ENCODE results near the gene NAPSA.
"Not testable (repeated sequence)": the region's sequence is repeated elsewhere in the genome, so short reads cannot be mapped to it uniquely, and the experiment has no call there.

NAPSA gene

DNA sequence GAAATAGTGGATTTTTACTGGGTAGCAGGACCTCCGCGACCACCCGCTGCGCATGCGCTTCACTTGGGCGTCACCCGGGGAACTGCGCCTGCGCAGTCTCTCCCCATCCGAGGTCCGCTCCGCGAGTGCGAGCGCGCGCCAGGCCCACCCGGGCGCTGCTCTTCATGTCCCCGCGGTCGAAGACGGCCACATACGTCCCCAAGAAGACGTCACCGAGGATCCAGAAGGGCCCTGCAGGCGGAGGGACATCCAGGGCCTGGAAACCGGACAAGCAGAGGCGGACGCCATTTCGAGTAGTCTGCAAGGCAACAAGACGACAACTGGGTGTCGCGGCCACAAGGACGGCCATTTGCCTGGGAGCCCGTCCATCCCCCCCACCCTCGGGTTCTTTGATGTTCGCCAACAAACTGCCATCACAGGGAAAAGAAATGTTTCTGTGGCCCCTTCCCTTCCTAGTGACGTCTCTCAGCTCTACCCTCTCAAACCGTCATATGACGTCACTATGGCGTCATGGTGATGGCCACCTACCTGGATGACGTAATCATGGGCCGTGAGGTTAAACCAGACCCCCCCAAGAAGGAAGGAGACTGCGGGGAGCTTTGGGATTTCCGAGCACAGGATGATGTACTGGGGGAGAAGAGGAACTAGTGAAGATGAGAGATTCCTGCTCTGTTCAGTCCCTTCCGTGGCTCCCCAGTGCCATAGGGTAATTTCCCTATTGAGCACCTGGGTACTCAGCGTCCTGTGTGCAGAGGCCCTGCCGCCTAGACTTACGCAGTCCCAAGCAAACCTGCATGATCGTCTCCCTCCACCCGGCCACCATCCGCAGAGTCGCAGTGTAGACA is 6.7 kb downstream of the NAPSA start:
- DNase-seq: no peak

DNA sequence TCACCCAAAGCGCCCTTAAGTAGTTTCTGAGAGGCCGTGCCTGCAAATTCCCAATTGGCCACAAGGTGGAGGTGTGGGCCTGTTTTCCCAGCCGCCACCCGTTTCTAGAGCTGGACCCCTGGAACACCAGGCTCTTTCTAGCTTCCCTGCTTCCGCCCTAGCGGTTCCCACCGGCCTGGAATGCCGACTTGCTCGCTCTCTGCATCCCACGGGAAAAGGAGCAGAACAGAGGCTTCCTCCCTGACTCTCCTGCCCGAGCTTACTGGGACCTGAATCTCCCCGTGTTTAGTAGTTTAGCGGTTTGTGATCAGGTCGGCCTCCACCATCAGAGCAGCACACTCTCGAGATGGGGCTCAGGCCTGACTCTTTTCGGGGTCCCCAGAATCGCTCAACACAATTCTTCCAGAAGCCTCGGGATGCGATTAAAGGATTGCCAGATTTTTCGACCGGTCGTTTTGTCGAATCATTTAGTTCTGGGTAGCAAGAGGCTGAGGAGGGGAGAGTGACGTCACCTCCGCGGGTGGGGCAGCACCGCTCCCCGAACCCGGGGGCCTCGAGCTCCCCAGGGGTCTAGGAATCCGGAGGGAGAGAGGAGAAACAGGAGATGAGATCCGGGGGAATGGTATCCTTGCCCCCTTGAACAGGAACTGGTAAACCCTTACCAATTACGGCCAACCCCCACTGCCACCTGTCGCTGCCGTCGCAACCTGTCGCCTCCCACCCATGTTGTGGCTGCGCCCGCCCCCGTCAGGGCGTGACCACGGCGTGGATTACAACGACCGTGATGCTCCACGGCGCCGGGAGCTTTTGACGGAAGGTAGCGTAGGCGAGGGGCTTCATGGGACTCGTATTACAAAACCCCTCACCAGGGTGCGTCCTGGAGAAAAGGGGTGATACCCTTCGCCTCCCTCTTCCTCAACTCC is 8.0 kb downstream of the NAPSA start:
- no peak for DNase-seq

DNA sequence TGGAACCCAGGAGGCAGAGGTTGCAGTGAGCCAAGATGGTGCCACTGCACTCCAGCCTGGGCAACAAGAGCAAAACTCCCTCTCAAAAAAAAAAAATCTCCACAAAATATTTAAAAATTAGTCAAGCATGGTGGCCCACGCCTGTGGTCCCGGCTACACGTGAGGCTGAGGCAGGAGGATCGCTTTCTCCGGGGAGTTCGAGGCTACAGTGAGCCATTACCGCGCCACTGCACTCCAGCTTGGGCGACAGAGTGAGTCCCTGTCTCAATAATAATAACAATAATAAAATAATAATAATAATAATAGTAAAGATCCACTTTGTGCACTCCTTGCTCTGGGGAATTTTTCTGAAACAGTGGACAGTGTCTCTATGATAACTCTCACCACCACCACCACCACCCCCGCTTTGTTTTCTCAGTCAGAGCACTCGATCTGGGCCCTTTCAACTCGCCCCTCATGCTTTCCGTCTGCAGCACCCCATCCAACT is 8.7 kb downstream of the NAPSA start:
- no peak for DNase-seq

DNA sequence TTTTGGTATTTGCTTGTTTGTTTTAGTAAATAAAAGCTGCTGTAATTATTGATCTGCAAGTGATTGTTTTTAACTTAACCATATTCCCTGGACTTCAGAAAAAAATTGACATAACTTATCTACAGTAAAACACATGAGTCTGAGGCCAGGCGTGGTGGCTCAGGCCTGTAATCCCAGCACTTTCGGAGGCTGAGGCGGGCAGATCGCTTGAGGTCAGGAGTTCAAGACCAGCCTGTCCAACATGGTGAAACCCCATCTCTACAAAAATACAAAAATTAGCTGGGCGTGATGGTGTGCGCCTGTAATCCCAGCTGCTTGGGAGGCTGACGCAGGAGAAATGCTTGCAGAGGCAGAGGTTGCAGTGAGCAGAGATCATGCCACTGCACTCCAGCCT is 12.0 kb downstream of the NAPSA start:
- not testable (repeated sequence) for DNase-seq

DNA sequence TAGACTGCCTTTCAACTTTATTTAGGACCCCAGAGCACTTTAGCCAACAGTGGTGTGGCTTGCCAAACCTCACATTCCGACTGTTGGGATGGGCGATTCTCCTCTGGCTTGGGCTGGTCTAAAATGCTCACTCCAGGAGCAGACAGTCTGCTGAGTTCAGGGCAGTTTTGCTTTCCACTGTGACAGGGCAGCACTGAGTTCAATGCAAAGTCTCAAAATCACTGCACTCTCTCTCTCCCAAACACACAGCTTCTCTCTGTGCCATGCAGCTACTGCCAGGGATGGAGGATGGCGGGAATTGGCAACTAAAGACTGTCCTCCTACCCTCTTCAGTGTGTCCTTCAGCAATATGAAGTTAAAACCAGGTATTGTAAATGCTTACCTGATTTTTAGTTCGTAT is 13.2 kb downstream of the NAPSA start:
- DNase-seq: no peak

DNA sequence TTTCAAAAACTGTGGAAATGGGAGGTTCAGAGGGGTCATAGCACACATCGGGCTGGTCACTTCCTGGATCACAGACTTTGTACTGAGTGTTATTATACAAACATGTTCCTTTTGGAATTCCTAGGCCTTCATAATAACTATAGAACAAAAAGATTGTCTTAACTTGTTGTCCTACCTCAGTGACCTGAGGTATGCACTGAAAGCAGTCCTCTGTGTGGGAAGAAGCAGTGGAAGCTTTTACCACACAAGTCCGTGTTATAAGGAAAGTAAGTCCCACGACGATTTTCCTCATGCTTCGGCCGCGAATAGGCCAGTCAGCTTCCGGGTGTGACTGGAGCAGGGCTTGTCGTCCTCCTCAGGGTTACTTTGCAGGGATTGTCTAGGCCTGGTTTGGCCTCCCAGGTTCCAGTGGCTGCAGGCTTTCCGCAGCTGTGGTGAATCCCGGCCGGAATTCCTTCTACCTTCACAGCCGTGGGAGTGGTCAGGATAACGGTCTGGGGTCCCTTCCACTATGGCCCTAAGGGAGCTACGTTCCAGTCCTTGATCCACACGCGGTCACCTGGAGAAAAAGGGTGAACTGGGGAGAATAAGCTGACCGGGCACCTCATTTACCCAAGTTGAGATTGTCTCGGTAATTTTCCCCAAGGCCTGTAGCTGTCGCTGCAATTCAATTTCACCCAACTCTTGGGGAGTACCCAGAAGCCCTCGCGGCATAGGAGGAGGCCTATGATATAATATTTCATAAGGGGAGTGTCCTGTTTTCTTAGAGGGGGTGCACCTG is 16.0 kb downstream of the NAPSA start:
- DNase-seq: no peak

DNA sequence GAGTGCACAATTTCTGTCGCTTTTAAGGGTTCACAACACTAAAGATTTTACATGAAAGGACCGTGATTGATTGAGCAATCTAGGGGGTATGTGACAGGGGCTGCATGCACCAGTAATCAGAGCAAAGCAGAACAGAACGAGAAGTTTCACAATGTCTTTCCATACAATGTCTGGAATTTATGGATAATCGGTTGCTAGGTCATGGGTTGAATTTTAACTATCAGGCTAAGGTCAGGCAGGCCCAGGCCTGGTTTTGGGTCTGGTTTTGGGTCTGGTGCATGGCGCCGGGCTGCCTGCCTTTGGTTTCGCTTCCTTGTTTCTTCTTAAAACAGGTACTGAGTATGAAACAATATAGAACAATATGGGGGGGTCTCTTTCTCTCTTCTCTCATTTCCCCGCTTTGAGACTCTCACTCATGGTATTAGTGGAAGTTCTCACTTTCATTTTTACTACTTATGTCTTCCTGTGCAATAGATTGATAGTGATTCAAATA is 18.3 kb downstream of the NAPSA start:
- not testable (repeated sequence) for DNase-seq

DNA sequence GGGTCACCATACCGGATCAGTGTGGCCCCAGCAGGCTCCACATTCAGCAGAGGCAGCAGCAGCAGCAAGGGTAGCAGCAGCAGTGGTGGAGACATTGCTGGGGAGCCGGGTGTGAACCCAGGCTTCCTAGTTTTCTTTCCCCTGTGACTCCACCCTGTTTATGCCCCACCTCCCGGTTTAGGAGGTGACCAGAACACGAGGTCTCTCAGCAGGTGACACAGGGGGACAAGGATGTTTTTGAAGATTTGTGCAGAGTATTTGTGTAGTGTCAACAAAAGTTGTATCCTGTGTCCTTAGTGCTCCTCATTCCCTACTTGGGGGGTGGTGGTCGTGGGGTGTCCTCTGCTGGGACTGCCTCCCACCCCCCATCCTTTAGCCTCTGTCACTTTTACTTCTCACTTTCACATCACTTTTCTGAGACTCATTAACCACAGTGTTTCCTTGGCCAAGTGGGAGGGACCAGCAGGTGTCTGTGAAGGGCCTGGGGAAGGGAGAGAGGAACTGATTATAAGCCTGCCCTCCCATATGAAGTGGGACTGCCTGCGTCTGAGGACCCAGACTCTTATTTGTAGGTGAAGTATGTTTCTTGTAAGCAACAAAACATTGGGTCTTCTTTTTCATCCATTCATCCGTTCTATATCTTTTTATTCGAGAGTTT is 20.6 kb downstream of the NAPSA start:
- no peak for DNase-seq

DNA sequence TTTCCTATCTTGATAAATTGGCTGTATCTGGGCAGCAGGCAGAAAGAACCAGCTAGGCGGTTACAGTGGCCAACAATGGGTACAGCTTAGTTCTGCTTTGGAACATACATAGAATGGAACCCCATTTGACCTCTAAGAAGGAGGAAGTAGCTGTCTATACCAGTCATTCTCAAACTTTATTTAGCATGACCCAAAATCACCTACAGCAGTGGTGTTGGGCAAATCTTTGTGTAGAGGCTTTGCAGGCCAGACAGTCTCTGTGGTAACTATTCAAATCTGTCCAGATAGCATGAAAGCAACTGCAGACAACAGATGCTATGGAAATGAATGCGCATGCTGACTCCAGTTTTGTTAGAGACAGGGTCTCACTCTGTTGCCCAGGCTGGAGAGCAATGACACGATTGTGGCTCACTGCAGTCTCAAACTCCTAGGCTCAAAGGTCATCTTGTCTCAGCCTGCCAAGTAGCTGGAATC is 24.3 kb downstream of the NAPSA start:
- no peak for DNase-seq

DNA sequence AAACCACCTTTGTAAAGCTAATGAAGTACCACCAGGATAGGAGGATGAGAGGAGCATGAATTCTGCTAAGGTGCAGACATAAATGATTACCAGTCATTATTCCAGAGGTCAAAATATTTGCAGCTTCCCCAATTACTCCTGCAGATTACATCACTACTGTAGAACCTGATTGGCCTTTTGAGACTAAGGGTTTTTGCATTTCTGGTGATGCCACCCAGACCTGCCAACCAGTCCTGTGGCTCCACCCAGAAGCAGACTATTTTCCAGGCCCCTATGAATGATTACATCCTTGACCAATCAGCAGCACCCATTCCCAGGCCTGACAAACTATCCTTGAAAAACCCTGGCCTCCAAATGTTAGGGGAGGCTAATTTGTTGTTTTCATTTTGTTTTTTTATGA is 25.1 kb downstream of the NAPSA start:
- DNase-seq: no peak

DNA sequence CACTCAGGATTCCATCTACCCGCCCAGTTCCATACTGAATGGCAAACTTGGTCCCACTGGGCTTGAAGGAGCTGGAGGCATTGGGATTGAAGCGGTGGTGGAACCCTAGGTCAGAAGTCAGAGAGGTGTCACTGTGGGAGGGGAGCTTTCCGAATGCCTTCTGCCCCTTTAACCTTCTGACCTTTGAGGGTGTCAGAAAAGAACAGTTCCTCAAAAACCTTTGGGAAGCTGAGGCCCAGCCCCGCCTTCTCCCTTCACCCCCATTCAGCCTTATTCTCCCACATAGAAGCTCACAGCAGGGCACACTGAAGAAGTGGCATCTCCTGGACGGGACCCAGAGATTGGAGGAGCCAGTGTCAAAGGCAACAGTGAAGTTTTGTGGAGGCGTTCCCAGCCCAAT is 28.4 kb downstream of the NAPSA start:
- DNase-seq: not testable (repeated sequence)

DNA sequence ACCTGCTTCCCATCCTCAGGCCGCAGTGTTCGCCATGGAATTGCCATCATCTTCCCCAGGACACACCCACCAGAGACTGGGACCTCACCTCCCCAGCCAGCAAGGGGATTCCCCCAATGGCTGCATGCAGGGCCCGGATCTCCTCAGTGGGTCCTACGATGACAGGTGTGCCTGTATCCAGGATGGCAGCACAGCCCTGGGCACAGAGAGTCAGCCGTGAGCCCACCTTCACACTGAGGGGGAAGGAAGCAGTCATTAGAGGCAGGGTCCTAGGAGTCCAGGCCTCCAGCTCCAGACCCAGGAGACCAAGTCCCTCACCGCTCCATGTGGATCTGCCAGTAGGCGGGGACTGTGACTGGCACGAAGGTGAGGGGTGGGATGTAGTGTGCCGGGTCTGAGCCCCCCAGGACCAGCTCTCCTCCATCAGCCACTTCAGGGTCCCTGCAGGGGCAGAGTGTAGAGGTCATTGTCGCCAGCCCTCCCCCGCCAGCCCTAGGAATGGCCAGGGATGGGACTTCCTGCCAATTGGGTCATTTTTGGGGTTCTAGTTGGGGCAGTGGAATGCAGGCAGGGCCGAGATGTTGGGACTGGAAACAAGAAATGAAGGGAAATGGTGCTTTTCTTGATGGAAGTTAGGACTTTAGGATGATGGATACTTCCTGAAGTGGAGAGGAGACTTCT is 30.6 kb downstream of the NAPSA start:
- no peak for DNase-seq

DNA sequence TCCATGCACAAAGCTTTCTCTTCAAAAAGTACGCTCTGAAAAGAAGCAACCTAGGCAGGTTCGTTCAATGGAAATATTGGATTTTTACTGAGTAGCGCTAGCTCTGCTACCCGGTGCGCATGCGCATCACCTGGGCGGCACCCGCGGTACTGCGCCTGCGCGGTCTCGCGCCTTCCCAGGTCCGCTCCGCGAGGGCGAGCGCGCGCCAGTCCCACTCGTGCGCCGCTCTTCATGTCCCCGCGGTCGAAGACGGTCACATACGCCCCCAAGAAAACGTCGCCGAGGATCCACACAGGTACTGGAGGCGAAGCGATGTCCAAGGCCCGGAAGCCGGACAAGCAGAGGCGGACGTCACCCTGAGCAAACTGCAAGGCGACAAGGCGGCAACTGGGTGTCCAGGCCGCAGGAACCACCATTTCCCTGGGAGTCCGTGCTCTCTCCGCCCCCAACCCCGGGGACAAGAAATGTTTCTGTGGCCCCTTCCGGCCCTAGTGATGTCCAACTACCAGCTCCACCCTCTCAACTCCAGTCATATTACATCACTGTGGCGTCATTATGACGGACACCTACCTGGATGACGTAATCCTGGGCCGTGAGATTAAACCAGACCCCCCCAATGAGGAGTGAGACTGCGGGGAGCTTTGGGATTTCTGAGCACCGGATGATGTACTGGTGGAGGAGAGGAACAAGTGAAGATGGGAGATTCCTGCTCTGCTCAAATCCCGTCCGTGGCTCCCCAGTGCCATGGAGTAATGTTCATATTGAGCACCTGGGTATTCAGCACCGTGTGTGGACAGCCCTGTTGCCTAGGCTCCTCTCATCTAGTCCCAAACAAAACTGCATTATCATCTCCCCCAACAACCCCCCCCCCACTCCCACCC is 31.5 kb downstream of the NAPSA start:
- DNase-seq: no peak

DNA sequence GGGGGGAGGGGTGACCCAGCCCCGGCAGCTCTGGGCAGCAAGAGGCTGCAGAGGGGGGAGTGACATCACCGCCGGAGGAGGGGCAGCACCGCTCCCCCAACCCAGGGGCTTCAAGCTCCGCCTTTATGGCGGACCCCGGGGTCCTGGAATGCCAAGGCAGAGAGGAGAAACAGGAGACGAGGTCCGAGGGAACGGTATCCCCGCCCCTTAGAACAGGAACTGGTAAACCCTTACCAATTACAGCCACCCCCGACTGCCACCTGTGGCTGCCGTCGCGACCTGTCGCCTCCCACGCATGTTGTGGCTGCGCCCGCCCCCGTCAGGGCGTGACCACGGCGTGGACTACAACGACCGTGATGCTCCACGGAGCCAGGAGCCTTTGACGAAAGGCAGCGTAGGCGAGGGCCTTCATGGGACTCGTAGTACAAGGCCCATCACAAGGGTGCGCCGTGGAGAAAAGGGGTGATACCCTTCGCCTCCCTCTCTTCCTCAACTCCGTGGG is 32.2 kb downstream of the NAPSA start:
- DNase-seq: no peak

DNA sequence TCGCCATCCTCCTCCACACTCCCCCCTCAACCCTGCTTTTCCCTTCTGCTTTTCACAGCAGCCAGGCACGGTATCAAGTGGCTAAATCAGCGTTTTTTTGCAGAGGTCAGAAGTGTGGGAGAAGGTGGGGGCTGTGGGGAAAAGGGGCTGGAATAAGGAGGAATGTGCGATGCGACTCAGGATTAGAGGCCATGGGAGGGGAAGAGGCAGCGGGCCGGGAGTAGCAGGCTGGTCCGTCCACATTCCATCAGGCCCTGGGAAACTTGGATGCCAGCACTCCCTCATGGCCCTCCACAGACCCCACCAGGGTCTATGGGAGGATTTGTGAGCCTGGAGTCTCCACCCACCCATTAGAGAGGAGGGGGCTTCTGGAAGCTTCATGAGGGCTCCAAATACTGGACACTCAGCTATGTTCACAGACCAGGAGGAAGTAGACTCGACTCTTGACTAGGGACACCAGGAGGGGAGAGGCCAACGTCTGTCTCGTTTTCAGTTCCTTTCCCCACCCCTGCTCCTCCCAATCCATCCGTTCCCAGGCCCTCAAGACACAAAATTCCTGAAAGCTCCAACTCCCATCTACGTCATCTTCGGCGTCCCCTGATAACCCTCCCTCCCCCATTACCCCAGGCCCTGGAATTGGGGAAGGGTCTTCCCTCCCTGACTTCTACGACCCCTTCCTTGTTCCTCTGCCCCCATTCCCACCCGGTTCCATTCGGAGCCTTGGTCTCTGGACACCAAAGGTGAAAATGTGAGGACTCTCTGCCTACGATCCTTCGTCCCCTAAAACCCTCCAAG is 33.0 kb downstream of the NAPSA start:
- DNase-seq: no peak

DNA sequence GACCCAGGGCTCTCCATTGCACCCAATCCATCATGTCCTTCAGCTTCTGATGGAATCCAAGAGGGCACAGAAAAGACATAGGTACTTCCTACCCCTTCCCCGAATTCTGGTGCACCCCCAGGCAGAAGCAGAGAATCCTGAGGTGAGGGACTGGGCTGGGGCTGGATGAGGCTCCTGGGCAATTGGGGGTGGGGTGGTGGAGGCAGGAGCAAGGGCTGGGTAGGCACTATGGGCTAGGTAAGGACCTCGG is 33.5 kb downstream of the NAPSA start:
- no peak for DNase-seq

DNA sequence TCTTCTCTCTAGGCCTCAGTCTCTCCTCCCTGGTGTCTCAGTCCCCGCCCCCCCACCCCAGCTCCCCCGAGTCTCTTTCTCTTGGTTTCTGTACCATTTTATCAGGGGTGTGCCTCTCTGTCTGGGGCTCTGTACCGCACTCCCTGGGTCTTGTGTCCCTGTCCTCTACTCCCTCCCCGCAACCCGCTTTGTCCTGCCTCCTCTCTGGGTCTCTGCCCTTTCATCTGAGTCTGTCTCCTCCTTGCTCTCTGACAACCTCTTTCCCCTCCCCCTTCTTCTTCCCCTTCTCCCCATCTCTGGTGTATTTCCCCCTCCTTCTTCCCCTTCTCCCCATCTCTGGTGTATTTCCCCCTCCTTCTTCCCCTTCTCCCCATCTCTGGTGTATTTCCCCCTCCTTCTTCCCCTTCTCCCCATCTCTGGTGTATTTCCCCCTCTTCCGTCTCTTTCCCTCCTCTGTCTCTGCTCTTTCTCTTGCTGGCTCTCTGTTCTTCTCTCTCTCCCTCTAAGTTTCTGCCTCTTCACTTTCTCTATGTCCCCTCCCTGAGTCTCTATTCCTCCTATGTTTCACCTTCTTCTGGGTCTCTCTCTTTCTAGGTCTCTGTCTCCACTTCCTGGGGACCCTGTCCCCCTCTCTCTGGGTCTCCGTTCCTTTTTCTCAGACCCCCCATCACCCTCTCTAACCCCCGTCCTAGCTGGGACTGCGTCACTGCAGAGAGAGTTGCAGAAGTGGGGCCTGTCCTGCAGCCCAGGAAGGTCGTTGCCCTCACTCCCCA is 34.0 kb downstream of the NAPSA start:
- DNase-seq: no peak

DNA sequence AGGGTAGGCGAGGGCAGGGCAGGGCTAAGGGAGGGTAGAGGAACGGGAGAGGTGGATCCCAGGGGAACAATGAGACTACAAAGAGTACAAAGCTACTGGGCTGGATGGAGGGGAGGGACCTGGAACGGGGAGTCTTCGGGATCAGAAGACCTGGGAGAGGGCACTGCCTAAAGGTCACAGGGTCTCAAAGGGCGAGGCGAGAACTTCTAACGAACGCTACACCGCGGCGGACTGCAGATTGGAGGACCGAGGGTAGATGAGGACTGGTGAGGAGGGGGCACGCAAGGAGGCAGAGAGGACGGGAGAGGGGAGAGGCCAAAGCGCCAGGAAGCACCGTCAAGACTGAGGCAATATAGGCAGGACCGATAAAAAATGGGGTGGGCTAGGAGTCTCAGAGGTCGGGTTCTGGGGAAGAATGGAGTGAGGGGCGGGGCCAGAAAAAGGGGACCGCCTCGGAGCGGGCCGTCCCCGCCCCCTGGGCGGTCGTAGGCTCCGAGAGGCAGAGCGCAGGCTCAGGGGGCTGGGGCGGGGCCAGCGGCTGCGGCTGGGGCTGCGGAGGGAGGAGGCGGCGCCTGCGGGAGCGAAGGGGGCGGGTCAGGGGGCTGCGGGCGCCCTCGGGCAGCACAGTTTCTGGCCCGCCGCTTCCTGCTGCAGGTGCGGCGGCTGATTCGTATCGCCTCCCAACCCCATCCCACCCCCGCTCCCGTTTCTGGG is 34.9 kb downstream of the NAPSA start:
- peak; percentile 73 for DNase-seq

All from NCI-H2107 (cell line).